Measurements from ENCODE around the gene LDHA.

LDHA gene

DNA sequence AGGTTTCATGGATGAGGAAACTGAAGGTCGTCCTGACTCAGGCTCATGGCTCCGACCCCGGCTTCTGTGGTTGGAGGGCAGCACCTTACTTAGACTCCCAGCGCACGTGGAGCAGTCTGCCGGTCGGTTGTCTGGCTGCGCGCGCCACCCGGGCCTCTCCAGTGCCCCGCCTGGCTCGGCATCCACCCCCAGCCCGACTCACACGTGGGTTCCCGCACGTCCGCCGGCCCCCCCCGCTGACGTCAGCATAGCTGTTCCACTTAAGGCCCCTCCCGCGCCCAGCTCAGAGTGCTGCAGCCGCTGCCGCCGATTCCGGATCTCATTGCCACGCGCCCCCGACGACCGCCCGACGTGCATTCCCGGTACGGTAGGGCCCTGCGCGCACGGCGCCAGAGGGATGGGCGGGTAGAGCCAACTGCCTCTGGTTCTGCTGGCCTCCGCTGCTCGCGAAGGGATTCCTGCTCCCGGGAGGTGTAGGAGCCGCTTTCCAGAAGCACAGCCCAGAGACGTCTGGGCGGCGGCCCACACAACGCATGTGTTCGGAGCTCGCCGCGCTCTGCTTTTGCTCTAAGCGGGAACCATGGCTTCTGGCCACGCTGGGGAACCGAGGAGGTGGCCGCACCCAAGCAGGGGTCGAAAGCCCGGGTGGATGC, at the start of gene LDHA:
Gene LDHA (plus strand): TSS at position 289 of the 653 bp plus-strand sequence. CDS start 2,280 bp downstream, outside the sequence.
- DNase-seq: peak; percentile 48 to 98 (median 88)

DNA sequence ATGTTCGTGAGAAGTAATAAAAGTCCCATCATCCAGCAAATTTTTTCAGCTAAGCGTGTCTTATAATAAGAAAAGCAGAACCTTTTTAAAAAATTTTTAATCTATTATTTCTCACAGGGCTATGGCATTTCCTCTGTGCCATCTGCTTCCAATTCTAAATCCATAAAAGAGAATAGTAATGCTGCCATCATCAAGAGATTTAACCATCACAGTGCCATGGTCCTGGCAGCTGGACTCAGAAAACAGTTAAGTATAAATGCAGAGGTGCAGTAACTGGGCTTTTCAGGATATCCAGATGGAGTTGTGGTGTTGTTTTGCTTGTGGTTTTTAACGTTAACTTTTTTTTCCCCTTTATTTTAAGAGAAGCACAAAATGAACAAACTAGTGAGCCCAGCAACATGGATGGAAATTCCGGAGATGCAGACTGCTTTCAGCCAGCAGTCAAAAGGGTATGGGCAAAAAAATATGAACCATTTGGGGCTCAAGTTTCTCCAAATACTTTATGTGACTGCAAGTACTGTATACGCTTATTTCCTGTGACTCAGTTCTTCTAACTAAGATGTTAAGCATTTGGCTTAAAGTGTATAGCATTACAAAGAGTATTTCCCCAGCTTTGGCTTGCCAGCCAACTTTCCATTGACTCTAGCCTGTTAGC, 46.8 kb upstream of the LDHA start:
- no peak for DNase-seq

DNA sequence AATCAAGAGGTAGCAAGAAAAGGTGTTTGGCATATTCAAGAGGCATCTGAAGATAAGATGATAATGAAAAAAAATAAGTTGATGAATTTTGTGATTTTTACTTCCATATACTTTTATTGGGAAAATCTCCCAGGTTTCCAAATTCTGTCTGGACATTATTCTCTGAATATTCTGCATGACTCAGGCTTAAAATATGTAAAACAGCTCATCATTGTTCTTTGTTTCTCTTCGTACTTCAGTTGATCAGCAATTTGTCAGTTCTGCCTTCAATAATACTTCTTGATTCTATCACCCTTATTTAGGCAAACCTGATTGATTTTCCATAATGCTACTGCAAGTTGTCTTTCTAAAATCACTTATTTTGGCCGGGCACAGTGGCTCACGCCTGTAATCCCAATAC, 41.8 kb upstream of the LDHA start:
- no peak for DNase-seq

DNA sequence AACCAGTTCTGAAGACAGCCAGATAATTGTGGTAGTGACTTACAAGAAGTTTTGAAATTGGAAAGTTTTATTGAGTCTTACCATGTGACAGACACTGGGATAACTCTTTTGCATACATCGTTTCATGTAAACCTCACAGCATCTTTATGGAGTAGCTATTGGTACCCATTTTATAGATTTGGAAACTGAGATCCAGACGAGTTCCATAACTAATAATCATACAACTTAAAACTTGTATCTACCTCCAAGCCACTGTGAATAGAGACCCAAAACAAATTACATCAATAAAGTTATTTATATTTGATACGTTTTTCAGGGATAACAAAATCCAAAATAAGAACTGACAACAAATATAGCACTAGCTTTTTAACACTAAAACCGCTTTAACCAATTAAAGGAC, 35.7 kb upstream of the LDHA start:
- no peak for DNase-seq

DNA sequence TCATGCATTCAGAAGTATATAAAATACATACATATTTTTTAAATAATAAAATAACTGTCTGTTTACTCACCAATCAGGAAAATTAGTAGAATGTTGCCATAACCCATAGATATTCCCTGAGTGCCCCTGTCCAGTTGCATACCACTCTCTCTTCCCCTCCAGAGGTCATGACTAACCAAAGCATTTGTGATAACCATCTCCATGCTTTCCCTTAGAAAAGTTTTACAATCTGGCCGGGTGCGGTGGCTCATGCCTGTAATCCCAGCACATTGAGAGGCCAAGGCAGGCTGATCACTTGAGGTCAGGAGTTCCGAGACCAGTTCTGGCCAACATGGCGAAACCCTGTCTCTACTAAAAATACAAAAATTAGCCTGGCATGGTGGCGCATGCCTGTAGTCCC, 33.2 kb upstream of the LDHA start:
- DNase-seq: no peak

DNA sequence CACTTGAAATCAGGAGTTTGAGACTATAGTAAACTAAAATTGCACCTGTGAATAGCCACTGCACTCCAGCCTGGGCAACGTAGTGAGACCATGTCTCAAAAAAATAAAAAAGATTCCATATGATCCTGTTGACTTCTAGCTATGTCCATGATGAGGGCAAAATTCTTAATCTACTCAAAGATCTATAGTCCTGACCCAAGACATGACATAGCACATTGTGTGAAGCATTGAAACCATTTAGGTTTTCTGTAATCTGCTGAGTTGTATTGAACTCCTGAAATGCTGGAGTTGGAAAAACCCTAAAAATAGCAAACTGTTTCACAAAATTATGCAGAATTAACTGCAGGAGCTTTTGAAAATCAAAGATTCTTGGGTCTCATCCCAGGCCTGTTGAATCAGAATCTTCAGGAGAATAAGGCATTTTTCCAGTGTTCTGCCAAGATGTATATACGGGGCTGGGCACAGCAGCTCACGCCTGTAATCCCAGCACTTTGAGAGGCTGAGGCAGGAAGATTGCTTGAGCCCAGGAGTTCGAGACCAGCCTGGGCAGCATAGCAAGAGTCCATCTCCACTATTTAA, 29.8 kb upstream of the LDHA start:
- no peak for DNase-seq

GRCh38 chr11:18365741-18366140, 28.6 kb upstream of the LDHA start:
- no peak for DNase-seq

GRCh38 chr11:18366286-18366685, 28.1 kb upstream of the LDHA start:
- no peak for DNase-seq

DNA sequence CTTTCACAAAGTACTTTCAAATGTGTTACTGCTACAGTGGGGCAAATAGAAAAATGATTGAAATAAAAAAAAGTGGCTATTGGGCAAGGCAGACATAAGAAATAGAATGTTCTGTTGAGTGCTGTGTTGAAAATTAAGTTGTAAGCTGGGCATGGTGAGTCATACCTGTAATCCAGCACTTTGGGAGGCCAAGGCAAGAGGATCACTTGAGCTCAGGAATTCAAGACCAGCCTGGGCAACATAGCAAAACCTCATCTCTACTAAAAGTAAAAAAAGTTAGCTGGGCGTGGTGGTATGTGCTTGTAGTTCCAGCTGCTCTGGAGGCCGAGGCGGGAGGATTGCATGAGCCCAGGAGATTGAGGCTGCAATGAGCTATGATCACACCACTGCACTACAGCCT, 26.9 kb upstream of the LDHA start:
- no peak for DNase-seq

GRCh38 chr11:18368221-18368620, 26.1 kb upstream of the LDHA start:
- no peak for DNase-seq

DNA sequence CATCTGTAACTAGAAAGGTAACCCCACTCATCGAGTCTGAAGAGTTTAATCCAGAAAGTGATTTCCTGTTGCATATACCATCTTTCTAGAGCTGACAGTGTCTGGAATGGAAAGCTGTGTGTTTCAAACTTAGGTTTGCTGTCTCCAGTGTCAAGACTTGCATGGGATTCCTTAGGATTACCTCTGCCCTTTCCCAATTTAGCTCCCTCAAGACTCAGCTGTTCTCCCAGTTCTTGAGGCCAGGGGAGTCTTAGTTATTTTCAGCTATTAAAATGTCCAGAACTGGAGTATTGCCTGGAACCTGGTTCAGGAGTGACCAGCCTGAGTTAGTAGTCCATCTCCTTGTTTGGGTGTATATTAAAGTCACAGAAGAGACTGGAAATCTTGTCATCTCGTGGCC, 25.0 kb upstream of the LDHA start:
- DNase-seq: no peak

- no peak for DNase-seq
These were observed 23.1 kb upstream of the LDHA start for GRCh38 chr11:18371279-18371678.

DNA sequence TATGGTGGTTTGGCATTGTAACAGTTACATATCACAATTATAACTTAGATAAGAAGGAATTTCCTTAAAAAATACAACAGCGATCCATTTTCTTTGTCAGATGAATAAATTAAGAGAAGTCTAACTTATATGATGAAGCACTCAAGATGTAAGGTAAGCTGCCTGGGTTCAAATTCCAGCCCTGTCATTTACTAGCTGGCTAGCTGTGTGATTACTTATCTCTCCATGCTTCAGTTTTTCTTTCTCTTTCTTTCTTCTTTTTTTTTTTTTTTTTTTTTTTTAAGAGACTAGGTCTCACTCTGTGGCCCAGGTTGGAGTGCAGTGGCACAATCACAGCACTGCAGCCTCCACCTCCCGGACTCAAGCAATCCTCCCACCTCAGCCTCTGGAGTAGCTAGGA, 22.2 kb upstream of the LDHA start:
- no peak for DNase-seq

DNA sequence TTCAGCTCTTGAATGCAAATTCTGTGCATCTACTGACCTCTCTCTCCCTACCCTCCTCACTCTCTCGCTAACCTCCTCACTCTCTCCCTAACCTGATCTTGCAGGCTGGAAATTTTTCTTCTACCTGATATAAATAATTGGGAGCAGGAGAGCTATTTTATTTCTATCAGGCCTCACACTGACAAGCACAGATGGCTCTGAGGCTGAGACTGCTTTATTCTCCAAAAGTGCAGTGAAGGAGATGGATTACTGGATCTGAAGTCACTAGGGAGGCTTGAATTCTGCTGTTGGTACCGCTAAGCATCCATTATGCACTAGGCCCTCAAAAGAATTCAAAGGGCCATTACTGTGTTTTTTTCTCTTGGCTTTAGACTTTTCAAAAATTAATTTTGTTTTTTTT, 19.4 kb upstream of the LDHA start:
- no peak for DNase-seq

DNA sequence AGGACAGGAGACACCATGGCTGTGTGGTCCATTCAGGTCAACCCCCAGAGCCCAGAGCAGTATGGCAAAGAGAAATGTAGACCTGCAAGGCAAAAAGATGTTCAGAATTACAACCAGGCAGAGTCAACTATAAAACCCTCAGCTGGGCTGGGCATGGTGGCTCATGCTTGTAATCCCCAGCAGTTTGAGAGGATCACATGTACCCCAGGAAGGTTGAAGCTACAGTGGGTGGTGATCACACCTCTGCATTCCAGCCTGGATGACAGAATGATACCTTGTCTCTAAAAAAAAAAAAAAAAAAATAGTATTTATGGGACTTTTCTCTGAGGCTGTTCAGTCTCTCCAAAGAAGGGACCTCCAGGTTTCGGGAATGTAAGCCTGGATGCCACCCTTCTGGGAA, 18.4 kb upstream of the LDHA start:
- DNase-seq: peak in 1 of 56 donors; percentile 8

GRCh38 chr11:18379201-18379600, 15.2 kb upstream of the LDHA start:
- DNase-seq: no peak

DNA sequence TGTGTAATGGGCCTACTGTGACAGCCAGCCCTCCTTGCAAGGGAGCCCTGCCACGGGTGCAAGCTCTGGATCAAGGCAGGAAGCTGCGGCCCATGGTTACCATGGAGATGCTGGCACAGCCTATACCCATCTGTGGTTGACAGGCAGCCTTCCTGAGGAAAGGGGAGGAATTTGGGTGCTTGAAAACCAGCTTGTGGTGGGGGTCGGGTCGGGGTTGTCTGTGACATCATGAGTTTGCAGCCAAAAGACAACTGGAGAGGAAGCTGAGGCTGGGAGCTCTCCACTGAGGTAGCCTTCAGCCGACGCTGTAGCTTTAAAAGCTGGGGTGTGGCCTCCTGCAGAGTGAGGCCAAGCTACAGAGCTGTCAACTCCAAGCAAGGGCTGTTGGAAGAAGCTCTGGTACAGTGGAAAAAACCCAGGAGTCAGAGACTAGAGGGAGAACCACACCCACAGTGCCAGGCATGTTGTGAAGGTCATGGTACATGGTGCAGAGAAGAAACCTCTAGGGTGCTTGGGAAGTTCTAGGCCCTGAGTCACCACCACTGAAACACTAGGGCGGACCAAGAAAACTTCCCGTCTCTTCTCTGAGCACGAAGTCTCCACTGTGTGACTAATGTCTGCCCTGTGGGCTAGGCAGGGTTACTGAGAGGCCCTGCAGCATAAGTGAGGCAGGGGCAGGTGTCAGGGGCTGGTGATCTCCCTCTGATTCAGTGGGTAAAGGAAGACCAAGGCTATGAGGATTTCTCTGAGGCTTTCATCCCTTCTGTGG, 10.8 kb upstream of the LDHA start:
- peak in 44 of 56 donors; percentile 4 to 75 (median 28) for DNase-seq

DNA sequence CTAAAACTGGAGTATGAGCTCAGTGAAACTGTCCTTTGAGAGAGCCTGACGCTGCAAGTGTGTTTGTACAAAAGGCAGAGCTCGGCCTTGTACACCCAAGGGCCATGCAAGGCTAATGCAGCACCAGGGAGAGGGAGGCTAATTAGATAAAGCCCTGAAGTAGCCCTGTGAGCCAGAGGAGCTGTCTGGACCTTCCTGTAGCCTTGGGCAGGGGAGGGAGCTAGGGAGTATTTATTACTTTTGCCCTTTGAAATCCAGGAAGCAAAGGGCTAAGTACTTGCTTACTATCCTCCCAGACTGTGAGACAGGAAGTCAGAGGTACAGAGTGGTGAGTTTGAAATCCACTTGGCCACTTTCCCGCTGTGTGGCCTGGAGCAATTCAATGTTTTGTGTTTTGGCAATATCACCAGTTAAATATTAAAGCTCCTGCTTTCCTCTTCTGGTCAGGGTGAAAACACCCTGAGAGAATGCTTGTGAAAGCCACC, 10.2 kb upstream of the LDHA start:
- DNase-seq: peak in 2 of 56 donors; percentile 2 to 15

DNA sequence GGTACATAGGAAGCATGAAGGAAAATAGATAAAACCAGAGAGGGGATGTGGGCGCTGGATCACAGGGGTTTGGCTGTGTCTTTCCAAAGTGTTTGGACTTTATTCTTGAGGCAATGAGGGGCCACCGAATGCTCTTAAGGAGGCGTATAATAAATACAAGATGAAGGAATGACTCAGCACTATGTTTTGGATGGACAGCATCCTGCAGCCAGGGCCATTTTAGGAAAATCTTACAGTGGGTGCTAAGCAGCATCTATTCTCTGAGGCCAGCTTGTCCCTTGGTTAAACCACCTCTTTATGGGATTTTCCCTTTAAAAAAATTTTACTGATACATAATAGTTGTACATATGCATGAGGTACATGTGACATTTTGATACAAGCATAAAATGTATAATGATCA, 4.3 kb upstream of the LDHA start:
- DNase-seq: no peak

DNA sequence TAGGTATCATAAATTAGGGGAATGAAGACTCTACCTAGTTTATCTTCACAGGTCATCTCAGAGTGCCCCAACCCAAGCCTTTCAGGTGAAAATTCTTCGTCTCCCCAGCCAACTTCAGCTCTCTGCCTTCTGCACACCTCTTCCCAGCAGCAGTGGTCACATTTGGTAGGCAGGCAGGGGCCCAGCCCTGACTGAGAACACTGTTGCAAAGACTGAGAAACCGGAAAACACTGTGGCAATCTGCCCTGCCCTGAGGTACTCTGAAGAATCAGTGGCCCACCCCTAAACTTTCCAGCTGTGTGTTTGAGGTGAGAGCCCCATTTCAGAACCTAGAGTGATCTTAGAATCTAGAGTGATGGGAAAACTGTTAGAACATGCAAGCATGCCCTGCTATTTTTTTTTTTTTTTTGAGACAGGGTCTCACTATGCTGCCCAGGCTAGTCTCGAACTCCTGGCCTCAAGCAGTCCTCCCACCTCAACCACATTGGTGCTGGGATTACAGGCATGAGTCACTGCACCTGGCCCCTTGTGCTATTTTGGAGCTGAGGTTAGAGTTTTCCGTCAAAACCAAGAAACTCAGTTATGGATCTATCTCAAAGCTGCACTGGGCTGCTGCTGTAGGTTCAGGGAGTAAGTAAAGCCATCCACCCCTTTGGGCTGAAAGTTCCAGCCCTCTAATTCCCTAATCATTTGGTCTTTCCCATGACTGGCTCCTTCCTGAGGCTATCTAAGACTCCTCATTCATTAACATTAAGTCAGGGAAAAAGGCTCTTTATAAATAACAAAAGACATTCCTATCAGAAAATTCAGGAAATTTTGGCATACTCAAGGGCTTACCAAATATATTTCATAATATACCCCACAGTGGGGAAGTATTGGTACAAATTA, 1.7 kb upstream of the LDHA start:
- DNase-seq: no peak
